Small intestine (tissue), 16 donors: Measurements from ENCODE around the gene C2orf66. TPM values are rescaled to one million over a fixed set of nuclear protein-coding genes. Genes with fewer than 3 reads are reported as not detected.

Source experiments
- DNase-seq, 2 donors: peaks; one replicate each; pipeline versions ENCODE4 v3.0.0 to v3.0.0-alpha.2; 2013
- FAIRE-seq: peaks from 2 replicates; lab custom pipeline; 2012; peaks lifted over from hg19 to GRCh38; lab: Jason Lieb, UNC
- H3K27ac ChIP-seq, 3 donors: one replicate each; pipeline ENCODE4 v1.5.1; 2013; ENCODE audit warnings: low read length in 2 of 3, mild to moderate bottlenecking in 2 of 3, control low read depth in 1 of 3, inconsistent platforms in 1 of 3, low read depth in 1 of 3, moderate library complexity in 1 of 3
- H3K27me3 ChIP-seq, 3 donors: one replicate each; pipeline ENCODE4 v1.6.1; 2013; ENCODE audit warnings: low read length in 3 of 3, inconsistent platforms in 1 of 3; ENCODE audit not compliant: control insufficient read depth in 3 of 3, insufficient read depth in 3 of 3
- H3K36me3 ChIP-seq, 3 donors: one replicate each; pipeline ENCODE4 v1.6.1; 2013; ENCODE audit warnings: low read length in 3 of 3, inconsistent platforms in 1 of 3, low read depth in 1 of 3, mild to moderate bottlenecking in 1 of 3, moderate library complexity in 1 of 3; ENCODE audit not compliant: control insufficient read depth in 3 of 3, insufficient read depth in 2 of 3
- H3K4me1 ChIP-seq, 3 donors: one replicate each; pipeline ENCODE4 v1.6.1; 2013; ENCODE audit warnings: low read length in 2 of 3, inconsistent platforms in 1 of 3, low read depth in 1 of 3, mild to moderate bottlenecking in 1 of 3, moderate library complexity in 1 of 3; ENCODE audit not compliant: control insufficient read depth in 3 of 3, insufficient read depth in 2 of 3
- H3K4me3 ChIP-seq, 3 donors: one replicate each; pipeline ENCODE4 v1.5.1; 2013; ENCODE audit warnings: low read length in 3 of 3, control low read depth in 1 of 3, inconsistent platforms in 1 of 3, low read depth in 1 of 3, mild to moderate bottlenecking in 1 of 3, moderate library complexity in 1 of 3
- H3K9me3 ChIP-seq, 2 donors: one replicate each; pipeline ENCODE4 v1.6.1; 2013; ENCODE audit warnings: low read depth in 1 of 2, low read length in 1 of 2; ENCODE audit not compliant: control insufficient read depth in 2 of 2, insufficient read depth in 1 of 2
- WGBS, 3 donors: extraction: QIAGEN DNeasy Blood & Tissue Kit; methylation state at CpG; one replicate each; pipeline ENCODE4 v1.1.7; 2013; 5-methylcytosine and 5-hydroxymethylcytosine counted together
- long read RNA-seq, 10 donors: transcript quantifications; one replicate each; lab custom pipeline, GENCODE V29; 2026
- polyA plus RNA-seq, 4 donors: library from polyadenylated mRNA; stranded (reverse) in 3 of 4; unstranded in 1 of 4; fragments of 200-250 nt in 3 of 4; fragments of 120-200 nt in 1 of 4; gene quantifications; one replicate each; pipeline versions ENCODE4 v1.2.1 to v1.2.3, GENCODE V29; 2013
- donor health status: healthy with polysubstance abuse.
- donor health status: control.
- donor health status: control.
- donor health status: Bipolar disorder and iron deficiency.
- donor health status: healthy.

The C2orf66 gene
- polyA plus RNA-seq: under 1 TPM in 2 of 4 donors, not detected in 2; 0.06 to 0.21 TPM
- long read RNA-seq, donor 1: 0 reads
- long read RNA-seq, donor 2: 0 reads
- long read RNA-seq, donor 3: 0 reads
- long read RNA-seq, donor 4: 0 reads
- long read RNA-seq, donor 5: 0 reads
- long read RNA-seq, donor 6: 0 reads
- long read RNA-seq, donor 7: 0 reads
- long read RNA-seq, donor 8: 0 reads
- long read RNA-seq, donor 9: 0 reads
- long read RNA-seq, donor 10, partial matches to known transcripts: 0 of 1 reads
- long read RNA-seq, donor 10, other reads (novel, unspliced or antisense): 0 of 1 reads

GRCh38 chr2:196809260-196809659 is at the start of gene C2orf66:
TSS of gene C2orf66 (minus strand) at chr2:196809355. CDS start at chr2:196809336, 19 bp downstream.
- H3K4me1 ChIP-seq: no peaks in the 10 kb centered on the region
- no peak within 1 kb of the TSS for H3K4me3 ChIP-seq
- H3K36me3 ChIP-seq: no peaks in the 10 kb centered on the region
- H3K27me3 ChIP-seq: peaks cover 0 to 3% (median 0%) of the 10 kb centered on the region in 3 donors
- FAIRE-seq (no peak), DNase-seq (no peak)
- no peaks in the 10 kb centered on the region for H3K9me3 ChIP-seq
- whole genome bisulfite sequencing, 3 donors: 80 to 95% (median 93%) methylated on average over 1 of the region's 1 CpG
- no peak within 1 kb of the TSS for H3K27ac ChIP-seq

- Histone ChIP-seq H3K36me3 (peaks cover 0 to 7% (median 2%) of the 10 kb centered on the region in 3 donors), H3K27me3 (no peaks in the 10 kb centered on the region), H3K4me3 (no peak overlapping the region), H3K27ac (no peak overlapping the region), H3K4me1 (no peaks in the 10 kb centered on the region), H3K9me3 (peaks cover 0 to 4% of the 10 kb centered on the region in 2 donors)
- no peak for DNase-seq
- no peak for FAIRE-seq
- 63 to 72% (median 71%) methylated on average over 1 of the region's 1 CpG for WGBS, 3 donors
Observed at GRCh38 chr2:196854629-196855028, 45.5 kb upstream of the C2orf66 start.

GRCh38 chr2:196853301-196854087 is 44.3 kb upstream of the C2orf66 start:
- Histone ChIP-seq H3K27me3 (no peaks in the 10 kb centered on the region), H3K4me3 (no peak overlapping the region), H3K36me3 (peaks cover 0 to 4% (median 2%) of the 10 kb centered on the region in 3 donors), H3K4me1 (no peaks in the 10 kb centered on the region), H3K27ac (no peak overlapping the region), H3K9me3 (no peaks in the 10 kb centered on the region)
- FAIRE-seq: peak; percentile 89
- peak; percentile 47 to 57 for DNase-seq
- 25 to 51% (median 40%) methylated on average over 4 of the region's 4 CpGs for whole genome bisulfite sequencing, 3 donors

- H3K27ac ChIP-seq: no peak overlapping the region
- WGBS, 3 donors: 28 to 51% (median 29%) methylated on average over 1 of the region's 1 CpG
- no peaks in the 10 kb centered on the region for H3K27me3 ChIP-seq
- no peaks in the 10 kb centered on the region for H3K9me3 ChIP-seq
- FAIRE-seq (no peak), DNase-seq (no peak)
- H3K4me3 ChIP-seq: no peak overlapping the region
- H3K4me1 ChIP-seq: no peaks in the 10 kb centered on the region
- peaks cover 0 to 3% (median 0%) of the 10 kb centered on the region in 3 donors for H3K36me3 ChIP-seq
Observed at GRCh38 chr2:196851088-196851487, 41.9 kb upstream of the C2orf66 start.

GRCh38 chr2:196849895-196850294 is 40.7 kb upstream of the C2orf66 start:
- no peaks in the 10 kb centered on the region for H3K27me3 ChIP-seq
- peak; percentile 51 to 67 for DNase-seq
- no peak overlapping the region for H3K4me3 ChIP-seq
- H3K27ac ChIP-seq: no peak overlapping the region
- no peak for FAIRE-seq
- H3K36me3 ChIP-seq: no peaks in the 10 kb centered on the region
- H3K9me3 ChIP-seq: no peaks in the 10 kb centered on the region
- H3K4me1 ChIP-seq: no peaks in the 10 kb centered on the region

GRCh38 chr2:196846295-196846694 is 37.1 kb upstream of the C2orf66 start:
- H3K36me3 ChIP-seq: peaks cover 0 to 2% (median 0%) of the 10 kb centered on the region in 3 donors
- no peaks in the 10 kb centered on the region for H3K27me3 ChIP-seq
- no peak for DNase-seq
- no peak overlapping the region for H3K27ac ChIP-seq
- no peaks in the 10 kb centered on the region for H3K4me1 ChIP-seq
- H3K9me3 ChIP-seq: no peaks in the 10 kb centered on the region
- H3K4me3 ChIP-seq: no peak overlapping the region
- no peak for FAIRE-seq

GRCh38 chr2:196845371-196845770 is 36.2 kb upstream of the C2orf66 start:
- FAIRE-seq: peak; percentile 49
- no peak overlapping the region for H3K27ac ChIP-seq
- H3K4me1 ChIP-seq: no peaks in the 10 kb centered on the region
- WGBS, 3 donors: 86 to 92% (median 88%) methylated on average over 3 of the region's 3 CpGs
- no peak overlapping the region for H3K4me3 ChIP-seq
- H3K36me3 ChIP-seq: peaks cover 0 to 3% (median 2%) of the 10 kb centered on the region in 3 donors
- no peaks in the 10 kb centered on the region for H3K9me3 ChIP-seq
- no peaks in the 10 kb centered on the region for H3K27me3 ChIP-seq
- no peak for DNase-seq

- H3K4me3 ChIP-seq: no peak overlapping the region
- H3K27ac ChIP-seq: no peak overlapping the region
- WGBS, 3 donors: 92 to 97% (median 94%) methylated on average over 2 of the region's 2 CpGs
- no peak for DNase-seq
- H3K9me3 ChIP-seq: no peaks in the 10 kb centered on the region
- H3K27me3 ChIP-seq: no peaks in the 10 kb centered on the region
- FAIRE-seq: no peak
- no peaks in the 10 kb centered on the region for H3K4me1 ChIP-seq
- peaks cover 0 to 10% (median 3%) of the 10 kb centered on the region in 3 donors for H3K36me3 ChIP-seq
Observed at GRCh38 chr2:196840171-196840570, 31.0 kb upstream of the C2orf66 start.
